AG10803 (cell line): ENCODE measurements around the gene MPPED1.

Source experiments
- DNase-seq: peaks from one replicate; pipeline ENCODE4 v3.0.0; 2010; ENCODE audit warnings: low read depth
- H3K4me3 ChIP-seq: 2 replicates; pipeline ENCODE4 v1.5.1; 2011; ENCODE audit warnings: mild to moderate bottlenecking, low read length, control low read depth
- TF ChIP-seq, protein P1 (sequence below): conservative IDR thresholded peaks from 2 replicates; pipeline ENCODE4 v1.5.1; 2011; ENCODE audit warnings: mild to moderate bottlenecking, low read length, control low read depth, inconsistent platforms

Gene MPPED1

DNA sequence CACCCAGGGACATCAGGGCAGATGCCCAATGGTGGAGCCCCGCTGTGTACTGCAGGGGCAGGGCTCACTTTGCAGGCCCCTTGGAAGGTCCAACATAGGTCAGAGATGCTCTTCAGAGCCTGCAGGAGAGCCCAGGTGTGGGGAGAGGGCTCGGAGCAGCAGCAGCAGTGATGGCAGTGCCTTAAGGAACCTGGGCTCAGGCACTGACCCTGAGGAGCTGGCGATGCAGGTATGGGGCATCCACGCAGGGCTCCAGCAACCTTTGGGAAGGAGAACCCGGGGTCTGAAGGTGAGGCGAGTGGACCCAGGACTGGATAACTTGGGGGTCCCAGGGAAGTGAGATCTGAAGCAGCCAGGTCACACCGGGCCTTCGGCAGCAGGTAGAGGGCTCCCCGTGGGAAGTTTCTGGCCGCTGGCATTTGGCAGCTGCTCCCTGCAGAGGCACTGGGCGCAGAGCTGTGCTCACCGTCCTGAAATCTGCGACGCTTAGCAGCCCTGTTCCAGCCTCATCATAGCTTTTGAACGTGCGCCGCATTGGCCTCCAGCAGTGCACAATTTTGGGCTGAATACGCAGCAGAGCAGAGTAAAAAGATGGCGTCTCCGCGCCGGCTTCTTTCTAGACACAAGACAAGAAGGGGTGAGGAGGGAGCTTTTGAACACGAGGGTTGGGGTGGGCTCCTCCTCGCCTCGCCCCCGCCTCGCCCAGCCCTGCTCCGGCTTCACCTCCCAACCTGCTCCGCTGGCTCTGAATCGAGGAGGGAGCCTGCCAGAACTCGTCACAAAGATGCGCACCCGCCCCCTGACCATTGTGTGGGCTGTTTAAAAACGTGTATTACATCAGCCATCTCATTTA is 118.8 kb downstream of the MPPED1 start:
- TF ChIP-seq, protein P1, sequence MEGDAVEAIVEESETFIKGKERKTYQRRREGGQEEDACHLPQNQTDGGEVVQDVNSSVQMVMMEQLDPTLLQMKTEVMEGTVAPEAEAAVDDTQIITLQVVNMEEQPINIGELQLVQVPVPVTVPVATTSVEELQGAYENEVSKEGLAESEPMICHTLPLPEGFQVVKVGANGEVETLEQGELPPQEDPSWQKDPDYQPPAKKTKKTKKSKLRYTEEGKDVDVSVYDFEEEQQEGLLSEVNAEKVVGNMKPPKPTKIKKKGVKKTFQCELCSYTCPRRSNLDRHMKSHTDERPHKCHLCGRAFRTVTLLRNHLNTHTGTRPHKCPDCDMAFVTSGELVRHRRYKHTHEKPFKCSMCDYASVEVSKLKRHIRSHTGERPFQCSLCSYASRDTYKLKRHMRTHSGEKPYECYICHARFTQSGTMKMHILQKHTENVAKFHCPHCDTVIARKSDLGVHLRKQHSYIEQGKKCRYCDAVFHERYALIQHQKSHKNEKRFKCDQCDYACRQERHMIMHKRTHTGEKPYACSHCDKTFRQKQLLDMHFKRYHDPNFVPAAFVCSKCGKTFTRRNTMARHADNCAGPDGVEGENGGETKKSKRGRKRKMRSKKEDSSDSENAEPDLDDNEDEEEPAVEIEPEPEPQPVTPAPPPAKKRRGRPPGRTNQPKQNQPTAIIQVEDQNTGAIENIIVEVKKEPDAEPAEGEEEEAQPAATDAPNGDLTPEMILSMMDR: no peak
- no peak for DNase-seq
- H3K4me3 ChIP-seq: no peak overlapping the region

DNA sequence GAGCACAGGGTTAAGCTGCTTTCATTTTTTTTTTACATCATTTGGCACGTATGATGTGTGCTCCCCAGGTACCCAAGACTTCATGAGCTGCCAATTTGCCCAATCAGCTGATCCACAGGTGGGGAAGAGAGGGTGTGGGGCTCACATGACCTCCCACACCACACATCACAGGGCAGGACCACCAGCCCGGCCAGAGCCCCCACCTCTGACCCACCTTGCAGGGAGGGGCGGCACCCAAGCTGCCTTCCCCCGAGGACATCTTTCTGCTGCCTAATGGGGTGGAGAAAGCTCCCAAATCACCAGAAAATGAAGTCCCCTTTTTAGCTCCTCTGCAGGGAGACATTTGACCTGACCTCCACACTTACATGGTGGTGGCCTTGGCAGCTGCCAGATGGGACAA is 119.8 kb downstream of the MPPED1 start:
- no peak for DNase-seq
- H3K4me3 ChIP-seq: no peak overlapping the region
- TF ChIP-seq, protein P1: no peak

- no peak for DNase-seq
- TF ChIP-seq, protein P1: no peak
- H3K4me3 ChIP-seq: no peak overlapping the region
These were observed 120.7 kb downstream of the MPPED1 start for GRCh38 chr22:43532301-43533155.

DNA sequence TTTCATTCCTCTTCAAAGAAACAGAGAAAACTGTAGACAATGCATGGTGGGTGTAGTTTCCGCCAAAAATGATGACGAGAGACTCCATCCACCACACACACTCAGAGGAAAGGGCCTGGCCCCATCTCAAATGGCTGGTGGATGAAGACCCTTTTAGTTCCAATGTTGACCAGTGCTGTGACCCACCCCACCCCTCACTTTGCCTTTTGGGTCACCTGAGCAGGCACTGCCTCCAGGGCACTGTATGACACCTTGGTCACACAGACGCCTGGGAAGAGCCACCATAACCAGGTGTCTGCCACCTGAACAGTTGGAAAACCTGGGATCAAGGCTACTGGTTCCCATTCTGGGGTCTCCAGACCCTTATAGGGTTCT is 121.3 kb downstream of the MPPED1 start:
- no peak overlapping the region for H3K4me3 ChIP-seq
- no peak for DNase-seq
- TF ChIP-seq, protein P1: no peak

- TF ChIP-seq, protein P1: no peak
- DNase-seq: no peak
- no peak overlapping the region for H3K4me3 ChIP-seq
These were observed 122.0 kb downstream of the MPPED1 start for GRCh38 chr22:43533656-43534428.

DNA sequence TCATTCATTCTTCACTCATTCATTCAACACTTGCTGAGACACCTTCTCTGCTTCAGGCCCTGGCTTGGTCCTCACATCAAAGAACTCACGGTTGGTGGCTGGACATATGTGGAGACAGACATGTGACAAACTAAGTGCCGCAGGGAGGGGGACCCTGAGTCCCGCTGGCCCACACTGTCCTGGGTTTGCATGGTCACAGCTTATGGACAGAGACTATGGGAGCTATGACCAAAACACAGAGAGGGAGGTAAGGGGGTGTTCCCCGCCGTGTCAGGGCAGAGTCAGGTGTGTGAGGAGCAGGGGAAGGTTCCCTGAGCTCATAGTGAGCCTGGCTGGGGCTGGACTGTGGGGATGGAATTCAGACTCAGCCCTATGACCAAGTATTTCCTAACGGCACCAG is 123.1 kb downstream of the MPPED1 start:
- TF ChIP-seq, protein P1: no peak
- no peak overlapping the region for H3K4me3 ChIP-seq
- no peak for DNase-seq
